GM12892 (cell line): ENCODE data around the gene VIPR2.
"Not testable (repeated sequence)": the region's sequence is repeated elsewhere in the genome, so short reads cannot be mapped to it uniquely, and the experiment has no call there.

Experiments
- DNase-seq: peaks from one replicate; pipeline ENCODE4 v3.0.0; 2011; ENCODE audit not compliant: insufficient read length
- FAIRE-seq: peaks from 2 replicates; lab custom pipeline; 2011; peaks lifted over from hg19 to GRCh38; lab: Jason Lieb, UNC
- POLR2A ChIP-seq: IDR thresholded peaks from 2 replicates; pipeline ENCODE4 v1.6.1; 2011; ENCODE audit warnings: low read depth, low read length, control low read depth
- POLR2AphosphoS5 ChIP-seq: IDR thresholded peaks from 2 replicates; pipeline ENCODE4 v1.6.1; 2011; ENCODE audit warnings: low read depth, low read length, control low read depth
- TAF1 ChIP-seq: IDR thresholded peaks from 2 replicates; pipeline ENCODE4 v1.6.1; 2011; ENCODE audit warnings: low read depth, mild to moderate bottlenecking, control low read depth, low read length, borderline replicate concordance

The VIPR2 gene

DNA sequence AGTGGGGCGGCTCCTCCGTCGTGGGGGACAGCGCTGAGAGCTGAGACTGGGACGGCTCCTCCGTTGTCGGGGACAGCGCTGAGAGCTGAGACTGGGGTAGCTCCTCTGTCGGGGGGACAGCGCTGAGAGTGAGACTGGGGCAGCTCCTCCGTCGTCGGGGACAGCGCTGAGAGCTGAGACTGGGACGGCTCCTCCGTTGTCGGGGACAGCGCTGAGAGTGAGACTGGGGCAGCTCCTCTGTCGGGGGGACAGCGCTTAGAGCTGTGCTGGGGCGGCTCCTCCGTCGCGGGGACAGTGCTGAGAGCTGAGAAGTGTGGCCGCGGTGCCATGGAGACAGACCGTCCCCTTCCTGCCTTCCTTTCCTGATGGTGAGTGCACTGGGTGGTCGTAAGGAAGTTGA, 151.9 kb downstream of the VIPR2 start:
- FAIRE-seq, result no peak
- DNase-seq, result no peak

GRCh38 chr7:158991824-158992621, 152.6 kb downstream of the VIPR2 start:
- FAIRE-seq (no peak), DNase-seq (no peak)
- no peak for TF ChIP-seq POLR2AphosphoS5
- TF ChIP-seq POLR2A, result no peak
- TF ChIP-seq TAF1, result no peak

More for the DNA sequence above, 151.9 kb downstream of the VIPR2 start:
- no peak for TF ChIP-seq POLR2AphosphoS5
- TF ChIP-seq TAF1, result no peak
- no peak for TF ChIP-seq POLR2A

- DNase-seq (no peak), FAIRE-seq (no peak)
- TF ChIP-seq TAF1 (no peak), POLR2A (no peak), POLR2AphosphoS5 (no peak)
These were observed 155.7 kb downstream of the VIPR2 start for GRCh38 chr7:158988996-158989395.

- no peak for FAIRE-seq
- TF ChIP-seq POLR2AphosphoS5 (no peak), TAF1 (no peak), POLR2A (no peak)
- no peak for DNase-seq
These were observed 156.3 kb downstream of the VIPR2 start for GRCh38 chr7:158988302-158988862.

- DNase-seq, result no peak
- FAIRE-seq, result no peak
- no peak for TF ChIP-seq POLR2AphosphoS5
- TF ChIP-seq POLR2A, result no peak
- TF ChIP-seq TAF1, result no peak
These were observed 157.0 kb downstream of the VIPR2 start for GRCh38 chr7:158987691-158988090.

- no peak for DNase-seq
- TF ChIP-seq POLR2A (no peak), TAF1 (no peak), POLR2AphosphoS5 (no peak)
- FAIRE-seq, result no peak
These were observed 159.1 kb downstream of the VIPR2 start for GRCh38 chr7:158985583-158985982.

GRCh38 chr7:158984007-158984406, 160.7 kb downstream of the VIPR2 start:
- FAIRE-seq, DNase-seq: not testable (repeated sequence)

- not testable (repeated sequence) for DNase-seq, FAIRE-seq
These were observed 162.6 kb downstream of the VIPR2 start for GRCh38 chr7:158982080-158982479.

GRCh38 chr7:158979635-158980351, 164.9 kb downstream of the VIPR2 start:
- TF ChIP-seq POLR2A, result no peak
- no peak for TF ChIP-seq TAF1
- TF ChIP-seq POLR2AphosphoS5, result no peak
- no peak for DNase-seq
- no peak for FAIRE-seq

DNA sequence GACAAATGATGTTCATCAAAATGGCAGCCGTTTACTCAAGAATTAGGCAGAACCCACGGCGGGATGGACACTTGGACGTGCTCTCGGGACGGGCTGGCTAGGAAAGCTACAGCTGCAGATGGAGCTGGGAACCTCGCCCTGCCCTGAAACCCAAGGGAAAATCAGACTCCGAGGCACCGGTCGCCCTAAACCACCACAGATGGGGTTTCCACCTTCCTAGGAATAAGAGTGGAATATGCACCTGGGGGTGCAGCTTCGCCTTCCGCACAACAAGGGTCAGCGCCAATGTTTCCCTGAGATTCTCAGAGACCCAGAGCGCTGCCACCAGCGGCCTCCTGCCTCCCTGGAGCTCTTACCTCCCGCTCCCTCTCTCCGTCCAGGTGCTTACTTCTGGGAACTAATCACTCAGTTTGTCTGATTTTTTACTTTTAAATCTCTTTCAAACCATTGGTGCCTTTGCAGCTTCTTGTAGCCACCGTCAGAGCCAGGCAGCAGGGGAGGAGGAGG, 165.6 kb downstream of the VIPR2 start:
- FAIRE-seq, result no peak

More for the DNA sequence above, 165.6 kb downstream of the VIPR2 start:
- DNase-seq, result no peak
- TF ChIP-seq POLR2AphosphoS5, result no peak
- TF ChIP-seq TAF1, result no peak
- TF ChIP-seq POLR2A, result no peak
